Measurements from ENCODE around the gene MARCHF10. TPM values are rescaled to one million over a fixed set of nuclear protein-coding genes. Genes with fewer than 3 reads are reported as not detected.

Gene MARCHF10
- total RNA-seq, 4 donors from 2014 or later = 0.29 to 0.81 TPM; not detected in 2

DNA sequence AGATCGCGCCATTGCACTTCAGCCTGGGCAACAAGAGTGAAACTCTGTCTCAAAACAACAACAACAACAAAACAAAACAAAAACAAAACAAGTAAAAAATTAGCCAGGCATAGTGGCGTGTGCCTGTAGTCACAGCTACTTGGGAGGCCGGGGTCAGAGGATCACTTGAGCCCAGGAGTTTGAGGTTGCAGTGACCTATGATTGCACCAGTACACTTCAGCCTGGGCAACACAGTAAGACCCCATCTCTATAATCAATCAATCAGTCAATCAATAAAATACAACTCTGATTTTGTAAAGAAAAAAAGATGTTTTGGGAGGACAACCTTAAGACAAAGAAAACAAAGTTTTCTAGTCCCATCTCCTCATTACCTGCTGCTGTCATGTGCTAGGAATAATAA, 51.9 kb downstream of the MARCHF10 start:
- DNase-seq = no peak
- Histone ChIP-seq H3K4me1 (no peaks in the 10 kb centered on the region), H3K4me3 (replicated peaks in 1 of 3) (no peak overlapping the region), H3K27ac (no peak overlapping the region), H3K9me3 (no peaks in the 10 kb centered on the region), H3K36me3 (no peaks in the 10 kb centered on the region), H3K27me3 (no peaks in the 10 kb centered on the region)
- 98 to 99% methylated on average over 4 of the region's 4 CpGs for WGBS, 2 donors
- intact Hi-C loops (cut with DNase I) = no loop called here
- TF ChIP-seq, protein P1, sequence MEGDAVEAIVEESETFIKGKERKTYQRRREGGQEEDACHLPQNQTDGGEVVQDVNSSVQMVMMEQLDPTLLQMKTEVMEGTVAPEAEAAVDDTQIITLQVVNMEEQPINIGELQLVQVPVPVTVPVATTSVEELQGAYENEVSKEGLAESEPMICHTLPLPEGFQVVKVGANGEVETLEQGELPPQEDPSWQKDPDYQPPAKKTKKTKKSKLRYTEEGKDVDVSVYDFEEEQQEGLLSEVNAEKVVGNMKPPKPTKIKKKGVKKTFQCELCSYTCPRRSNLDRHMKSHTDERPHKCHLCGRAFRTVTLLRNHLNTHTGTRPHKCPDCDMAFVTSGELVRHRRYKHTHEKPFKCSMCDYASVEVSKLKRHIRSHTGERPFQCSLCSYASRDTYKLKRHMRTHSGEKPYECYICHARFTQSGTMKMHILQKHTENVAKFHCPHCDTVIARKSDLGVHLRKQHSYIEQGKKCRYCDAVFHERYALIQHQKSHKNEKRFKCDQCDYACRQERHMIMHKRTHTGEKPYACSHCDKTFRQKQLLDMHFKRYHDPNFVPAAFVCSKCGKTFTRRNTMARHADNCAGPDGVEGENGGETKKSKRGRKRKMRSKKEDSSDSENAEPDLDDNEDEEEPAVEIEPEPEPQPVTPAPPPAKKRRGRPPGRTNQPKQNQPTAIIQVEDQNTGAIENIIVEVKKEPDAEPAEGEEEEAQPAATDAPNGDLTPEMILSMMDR (IDR thresholded peaks at IDR 0.05) = no peak

DNA sequence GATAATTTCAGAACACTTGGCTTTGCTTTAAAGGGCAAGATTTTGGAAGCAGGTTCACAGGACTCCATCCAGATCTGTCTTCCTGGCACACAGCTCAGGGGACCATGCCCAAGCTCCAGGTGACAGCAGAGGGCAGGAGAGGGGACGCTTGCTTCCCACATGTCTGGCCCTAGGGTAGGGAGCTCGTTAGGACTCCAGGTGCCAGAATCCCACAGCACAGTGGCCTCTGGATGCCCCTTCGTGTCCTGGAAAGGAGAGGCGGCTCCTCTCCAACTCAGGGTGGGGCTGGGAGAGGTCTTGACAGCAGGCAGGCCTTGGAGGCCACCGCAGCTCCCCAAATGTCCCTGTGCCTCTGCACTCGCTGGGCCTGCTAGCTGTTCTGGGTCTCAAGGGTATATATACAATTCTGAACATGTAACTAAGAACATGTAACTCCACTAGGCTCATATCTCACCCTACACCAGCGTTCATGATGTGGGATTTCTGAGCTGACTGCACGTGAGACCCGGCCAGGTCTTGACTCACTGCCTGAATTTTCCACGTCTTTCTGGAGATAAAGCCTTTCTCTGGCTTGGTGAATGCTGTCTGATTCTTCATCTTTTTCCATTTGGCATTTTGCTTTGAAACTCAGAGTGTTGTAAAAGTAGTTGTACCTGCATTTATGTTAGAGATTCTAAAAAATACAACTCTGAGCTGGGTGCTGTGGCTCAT, 52.8 kb downstream of the MARCHF10 start:
- no peaks in the 10 kb centered on the region for H3K9me3 ChIP-seq
- H3K36me3 ChIP-seq = no peaks in the 10 kb centered on the region
- H3K4me1 ChIP-seq = no peaks in the 10 kb centered on the region
- no peak overlapping the region for H3K27ac ChIP-seq
- intact Hi-C loops (cut with DNase I) = no loop called here
- 77 to 81% methylated on average over 7 to 9 of the region's 10 CpGs for WGBS, 2 donors
- DNase-seq = no peak
- TF ChIP-seq, protein P1 (IDR thresholded peaks at IDR 0.05) = no peak
- no peak for TF ChIP-seq POLR2A (IDR thresholded peaks at IDR 0.05)
- no peak overlapping the region for H3K4me3 ChIP-seq (replicated peaks in 1 of 3)
- no peaks in the 10 kb centered on the region for H3K27me3 ChIP-seq

DNA sequence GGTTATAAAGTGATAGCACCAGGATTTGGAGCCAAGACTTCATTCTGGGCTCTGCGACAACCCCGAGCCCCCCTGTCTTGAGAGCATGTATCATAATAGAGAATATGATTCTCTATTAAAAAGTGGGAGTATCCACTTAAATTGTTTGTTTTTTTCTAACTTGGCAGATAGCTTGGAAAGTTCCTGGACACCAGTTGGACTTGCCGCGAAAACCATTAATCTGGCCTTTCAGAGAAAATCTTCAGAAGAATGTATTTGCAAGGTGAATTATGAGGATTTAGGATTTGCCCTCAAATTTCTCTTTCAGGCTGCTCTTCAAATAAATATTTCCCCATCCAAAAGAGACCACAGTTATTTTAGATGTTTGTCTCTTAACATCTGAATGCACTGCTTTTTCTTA, 53.5 kb downstream of the MARCHF10 start:
- TF ChIP-seq, protein P1 (IDR thresholded peaks at IDR 0.05) = no peak
- TF ChIP-seq POLR2A (IDR thresholded peaks at IDR 0.05) = no peak
- Histone ChIP-seq H3K4me3 (replicated peaks in 1 of 3) (no peak overlapping the region), H3K27me3 (no peaks in the 10 kb centered on the region), H3K27ac (no peak overlapping the region), H3K36me3 (no peaks in the 10 kb centered on the region), H3K9me3 (no peaks in the 10 kb centered on the region), H3K4me1 (no peaks in the 10 kb centered on the region)
- WGBS, 2 donors = 83 to 94% methylated on average over 4 of the region's 4 CpGs
- intact Hi-C loops (cut with DNase I) = no loop called here
- no peak for DNase-seq

DNA sequence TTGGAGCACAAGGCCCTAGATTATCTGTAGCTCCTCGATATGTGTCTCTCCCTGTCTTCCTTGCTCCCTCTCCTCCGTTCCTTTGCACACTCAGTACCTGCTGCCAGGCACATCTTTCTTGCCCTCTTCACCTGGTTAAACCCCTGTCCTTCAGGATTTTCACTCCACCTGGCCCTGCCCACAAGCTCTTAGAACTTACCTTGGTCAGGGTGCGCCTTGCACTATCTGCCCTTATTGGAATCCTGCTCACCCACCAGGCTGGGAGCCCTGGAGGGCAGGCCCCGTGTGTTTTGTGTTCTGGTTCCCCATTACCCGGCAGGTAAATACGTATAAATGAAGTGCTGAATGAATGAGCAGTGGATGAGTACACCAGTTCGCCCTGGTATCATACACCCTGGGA, 54.6 kb downstream of the MARCHF10 start:
- H3K27me3 ChIP-seq = no peaks in the 10 kb centered on the region
- intact Hi-C loops (cut with DNase I) = no loop called here
- no peaks in the 10 kb centered on the region for H3K36me3 ChIP-seq
- no peak for DNase-seq
- H3K9me3 ChIP-seq = no peaks in the 10 kb centered on the region
- no peak for TF ChIP-seq POLR2A (IDR thresholded peaks at IDR 0.05)
- TF ChIP-seq, protein P1 (IDR thresholded peaks at IDR 0.05) = no peak
- H3K27ac ChIP-seq = no peak overlapping the region
- no peak overlapping the region for H3K4me3 ChIP-seq (replicated peaks in 1 of 3)
- no peaks in the 10 kb centered on the region for H3K4me1 ChIP-seq
- 95% methylated on average over 7 of the region's 7 CpGs for WGBS, 2 donors

DNA sequence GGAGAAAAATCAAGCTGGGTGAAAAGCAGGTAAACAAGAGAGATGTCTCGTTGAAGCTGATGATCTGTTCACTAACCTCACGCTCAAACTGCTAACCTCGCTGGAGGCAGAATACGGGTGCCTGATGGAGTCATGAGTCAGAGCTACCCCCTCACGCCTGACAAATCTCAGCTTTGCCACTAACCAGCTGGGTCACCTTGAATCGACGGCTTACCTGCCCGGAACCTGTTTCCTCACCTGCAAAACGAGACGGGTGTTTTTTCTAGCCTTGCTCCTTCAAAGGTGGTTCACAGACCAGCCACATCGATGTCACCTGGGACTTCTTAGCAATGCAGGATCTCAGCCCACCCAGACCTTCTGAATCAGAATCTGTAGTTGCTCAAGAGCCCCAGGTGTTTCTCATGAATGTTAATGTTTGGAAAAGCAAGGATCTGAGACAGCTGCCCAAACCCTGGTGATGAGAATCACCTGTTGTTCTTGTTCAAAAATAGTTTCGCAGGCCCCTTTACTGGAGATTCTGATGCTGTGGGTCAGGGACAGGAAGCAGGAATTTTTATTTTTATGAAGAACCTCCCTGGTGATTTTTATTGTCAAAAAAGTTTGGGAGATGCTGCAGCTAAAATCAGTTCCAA, 56.9 kb downstream of the MARCHF10 start:
- intact Hi-C loops (cut with DNase I) = no loop called here
- H3K36me3 ChIP-seq = no peaks in the 10 kb centered on the region
- H3K27ac ChIP-seq = no peak overlapping the region
- no peaks in the 10 kb centered on the region for H3K27me3 ChIP-seq
- H3K9me3 ChIP-seq = no peaks in the 10 kb centered on the region
- H3K4me1 ChIP-seq = no peaks in the 10 kb centered on the region
- H3K4me3 ChIP-seq (replicated peaks in 1 of 3) = no peak overlapping the region
- TF ChIP-seq POLR2A (IDR thresholded peaks at IDR 0.05) = no peak
- TF ChIP-seq, protein P1 (IDR thresholded peaks at IDR 0.05) = no peak
- DNase-seq = no peak
- 56 to 61% methylated on average over 12 of the region's 12 CpGs for WGBS, 2 donors
